HG03558 (cell line): ENCODE measurements around the gene MEIS3.

Experiments
- ATAC-seq: cut with Tn5 transposase; IDR thresholded peaks from one replicate; pipeline ENCODE4 v1.9.1; 2021; ENCODE audit warnings: moderate number of reproducible peaks; ENCODE audit not compliant: unreplicated experiment; ENCODE audit errors: extremely low read depth

Gene MEIS3

GRCh38 chr19:47436712-47437401, 17.5 kb upstream of the MEIS3 start:
- no peak for ATAC-seq

GRCh38 chr19:47435883-47436417, 16.6 kb upstream of the MEIS3 start:
- ATAC-seq: no peak

- ATAC-seq: no peak
Observed at GRCh38 chr19:47435196-47435595, 15.9 kb upstream of the MEIS3 start.

- ATAC-seq: no peak
Observed at GRCh38 chr19:47434088-47434487, 14.8 kb upstream of the MEIS3 start.

- ATAC-seq: no peak
Observed at GRCh38 chr19:47433121-47433520, 13.8 kb upstream of the MEIS3 start.

GRCh38 chr19:47432499-47432898, 13.2 kb upstream of the MEIS3 start:
- no peak for ATAC-seq

- no peak for ATAC-seq
Observed at GRCh38 chr19:47432091-47432490, 12.8 kb upstream of the MEIS3 start.

GRCh38 chr19:47430041-47430802, 10.9 kb upstream of the MEIS3 start:
- no peak for ATAC-seq

- ATAC-seq: no peak
Observed at GRCh38 chr19:47429140-47429793, 9.9 kb upstream of the MEIS3 start.

- ATAC-seq: no peak
Observed at GRCh38 chr19:47428177-47428894, 9.0 kb upstream of the MEIS3 start.

GRCh38 chr19:47427241-47428176, 8.2 kb upstream of the MEIS3 start:
- ATAC-seq: no peak

GRCh38 chr19:47423203-47423882, 4.0 kb upstream of the MEIS3 start:
- ATAC-seq: no peak

- no peak for ATAC-seq
Observed at GRCh38 chr19:47422417-47423163, 3.3 kb upstream of the MEIS3 start.

GRCh38 chr19:47421844-47422395, 2.6 kb upstream of the MEIS3 start:
- no peak for ATAC-seq

GRCh38 chr19:47421244-47421786, 2.0 kb upstream of the MEIS3 start:
- no peak for ATAC-seq

- ATAC-seq: no peak
Observed at GRCh38 chr19:47419789-47420188, 462 bp upstream of the MEIS3 start.

GRCh38 chr19:47418692-47419029, 666 bp downstream of the MEIS3 start:
- no peak for ATAC-seq
